ENCODE data around the gene HYI. TPM values are rescaled to one million over a fixed set of nuclear protein-coding genes. Genes with fewer than 3 reads are reported as not detected.

Gene HYI
- polyA plus RNA-seq, 2 of the 4 experiments (the other 2 are of a cell fraction), result 7.2 to 15.1 TPM

DNA sequence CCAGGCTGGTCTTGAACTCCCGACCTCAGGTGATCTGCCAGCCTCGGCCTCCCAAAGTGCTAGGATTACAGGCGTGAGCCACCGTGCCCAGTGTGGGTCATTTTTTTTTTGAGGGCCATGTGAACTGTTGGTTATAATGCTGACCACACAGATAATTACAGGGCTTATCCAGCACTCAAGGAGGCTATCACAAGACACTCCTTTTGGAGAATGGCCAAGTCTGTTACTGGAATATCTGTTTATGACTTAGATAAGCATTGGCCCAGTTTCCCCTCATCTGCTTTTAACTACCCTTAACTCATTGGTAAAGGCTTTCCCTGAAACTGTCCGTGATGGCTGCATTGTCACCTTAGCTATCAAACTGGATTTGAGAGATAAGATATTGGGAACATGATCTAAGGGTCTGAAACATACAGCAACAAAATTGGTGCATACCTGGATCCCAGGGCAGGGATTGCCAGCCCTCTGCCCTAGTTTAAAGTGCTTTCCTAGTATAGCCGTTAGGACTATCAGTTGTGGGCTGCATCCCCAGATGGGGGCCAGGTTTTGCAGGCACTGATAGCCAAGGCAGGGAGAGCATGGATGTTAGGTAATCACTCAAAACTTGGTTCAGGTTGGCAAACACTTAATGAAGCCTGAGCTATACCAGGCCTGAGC, 48.4 kb downstream of the HYI start (continued):
- TF ChIP-seq, protein P1, sequence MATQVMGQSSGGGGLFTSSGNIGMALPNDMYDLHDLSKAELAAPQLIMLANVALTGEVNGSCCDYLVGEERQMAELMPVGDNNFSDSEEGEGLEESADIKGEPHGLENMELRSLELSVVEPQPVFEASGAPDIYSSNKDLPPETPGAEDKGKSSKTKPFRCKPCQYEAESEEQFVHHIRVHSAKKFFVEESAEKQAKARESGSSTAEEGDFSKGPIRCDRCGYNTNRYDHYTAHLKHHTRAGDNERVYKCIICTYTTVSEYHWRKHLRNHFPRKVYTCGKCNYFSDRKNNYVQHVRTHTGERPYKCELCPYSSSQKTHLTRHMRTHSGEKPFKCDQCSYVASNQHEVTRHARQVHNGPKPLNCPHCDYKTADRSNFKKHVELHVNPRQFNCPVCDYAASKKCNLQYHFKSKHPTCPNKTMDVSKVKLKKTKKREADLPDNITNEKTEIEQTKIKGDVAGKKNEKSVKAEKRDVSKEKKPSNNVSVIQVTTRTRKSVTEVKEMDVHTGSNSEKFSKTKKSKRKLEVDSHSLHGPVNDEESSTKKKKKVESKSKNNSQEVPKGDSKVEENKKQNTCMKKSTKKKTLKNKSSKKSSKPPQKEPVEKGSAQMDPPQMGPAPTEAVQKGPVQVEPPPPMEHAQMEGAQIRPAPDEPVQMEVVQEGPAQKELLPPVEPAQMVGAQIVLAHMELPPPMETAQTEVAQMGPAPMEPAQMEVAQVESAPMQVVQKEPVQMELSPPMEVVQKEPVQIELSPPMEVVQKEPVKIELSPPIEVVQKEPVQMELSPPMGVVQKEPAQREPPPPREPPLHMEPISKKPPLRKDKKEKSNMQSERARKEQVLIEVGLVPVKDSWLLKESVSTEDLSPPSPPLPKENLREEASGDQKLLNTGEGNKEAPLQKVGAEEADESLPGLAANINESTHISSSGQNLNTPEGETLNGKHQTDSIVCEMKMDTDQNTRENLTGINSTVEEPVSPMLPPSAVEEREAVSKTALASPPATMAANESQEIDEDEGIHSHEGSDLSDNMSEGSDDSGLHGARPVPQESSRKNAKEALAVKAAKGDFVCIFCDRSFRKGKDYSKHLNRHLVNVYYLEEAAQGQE (IDR thresholded peaks at IDR 0.05), result no peak
- TF ChIP-seq RAD21 (conservative IDR thresholded peaks at IDR 0.05 in 1 of 2, IDR thresholded peaks at IDR 0.05 in 1 of 2) (no peak), SMC3 (IDR thresholded peaks at IDR 0.05) (no peak), CBX2 (IDR thresholded peaks at IDR 0.05; ENCODE audit: borderline replicate concordance, low read depth) (no peak), MYC (IDR thresholded peaks at IDR 0.05; ENCODE audit: borderline replicate concordance, low read length) (no peak), CEBPB (IDR thresholded peaks at IDR 0.05) (no peak)
- TF ChIP-seq, protein P2, sequence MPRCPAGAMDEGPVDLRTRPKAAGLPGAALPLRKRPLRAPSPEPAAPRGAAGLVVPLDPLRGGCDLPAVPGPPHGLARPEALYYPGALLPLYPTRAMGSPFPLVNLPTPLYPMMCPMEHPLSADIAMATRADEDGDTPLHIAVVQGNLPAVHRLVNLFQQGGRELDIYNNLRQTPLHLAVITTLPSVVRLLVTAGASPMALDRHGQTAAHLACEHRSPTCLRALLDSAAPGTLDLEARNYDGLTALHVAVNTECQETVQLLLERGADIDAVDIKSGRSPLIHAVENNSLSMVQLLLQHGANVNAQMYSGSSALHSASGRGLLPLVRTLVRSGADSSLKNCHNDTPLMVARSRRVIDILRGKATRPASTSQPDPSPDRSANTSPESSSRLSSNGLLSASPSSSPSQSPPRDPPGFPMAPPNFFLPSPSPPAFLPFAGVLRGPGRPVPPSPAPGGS (IDR thresholded peaks at IDR 0.05), result no peak

DNA sequence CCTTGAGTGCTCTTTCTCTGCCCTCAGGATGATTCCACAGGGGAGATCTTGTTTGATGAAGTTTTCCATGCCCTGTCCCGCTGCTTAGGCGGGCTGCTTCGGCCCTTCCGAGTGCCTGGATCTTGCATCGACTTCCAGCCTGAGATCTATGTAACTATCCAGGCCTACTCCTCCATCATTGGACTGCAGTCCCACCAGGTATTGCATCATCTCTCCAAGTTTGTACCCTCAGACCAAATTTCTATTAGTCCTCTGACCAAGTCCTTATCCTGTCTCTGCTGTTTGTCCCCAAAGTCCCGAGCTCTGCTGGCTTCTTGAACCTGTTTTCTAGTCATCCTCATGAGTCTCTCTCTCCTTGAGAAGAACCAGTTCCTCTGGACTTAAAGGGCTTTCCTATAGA, 49.4 kb downstream of the HYI start:
- Histone ChIP-seq H3K9me3 (no peaks in the 10 kb centered on the region), H3K27ac (no peak overlapping the region), H3K4me3 (no peak overlapping the region), H3K4me1 (no peaks in the 10 kb centered on the region), H3K4me2 (no peak overlapping the region)
- CTCF ChIA-PET, result no interaction called here
- POLR2A ChIA-PET, result no interaction called here
- ATAC-seq (no peak), DNase-seq (ENCODE audit: low read depth in 1 of 2, low spot score in 1 of 2) (no peak), FAIRE-seq (no peak)
- TF ChIP-seq JUNB (IDR thresholded peaks at IDR 0.05) (no peak), ZNF302 (CRISPR knock-in tag; IDR thresholded peaks at IDR 0.05) (no peak)
- WGBS (ENCODE audit: missing lambda C conversion rate), result 97% methylated on average over 6 of the region's 6 CpGs

DNA sequence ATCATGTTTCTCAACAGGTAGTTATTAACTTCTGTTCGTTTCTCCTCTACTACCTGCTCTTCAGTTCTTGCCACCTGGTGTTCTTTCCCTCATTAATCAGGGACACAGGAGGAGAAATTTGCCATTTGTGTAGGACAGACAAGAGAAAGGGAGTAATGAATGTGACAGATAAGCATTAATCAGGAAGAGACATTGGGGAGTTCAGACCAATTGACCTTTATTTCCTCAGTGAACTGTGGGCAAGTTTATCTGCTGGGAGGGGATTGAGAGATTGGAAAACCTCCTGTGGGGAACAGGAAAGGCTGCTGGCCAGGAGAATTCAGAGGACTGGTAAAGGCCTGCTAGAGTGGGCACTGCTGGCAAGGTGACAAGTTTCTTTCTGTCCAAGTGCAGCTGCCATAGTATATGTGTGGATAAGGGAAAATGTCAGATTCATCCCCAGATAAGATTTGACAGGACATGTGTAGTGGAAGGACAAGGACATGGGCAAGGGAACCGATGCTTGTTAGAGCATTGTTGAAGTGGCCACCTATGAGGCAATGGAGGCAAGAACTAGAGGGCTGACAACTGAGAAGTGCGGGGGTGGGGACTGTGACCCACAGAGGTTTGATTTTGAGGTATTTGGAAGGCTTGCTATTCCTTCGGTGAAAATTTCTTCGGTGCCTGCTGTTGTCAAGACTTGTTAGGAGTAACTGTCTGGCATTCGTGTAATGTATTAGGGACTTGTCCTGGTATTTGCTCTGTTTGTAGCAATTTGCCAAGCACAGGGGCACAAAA, 51.5 kb downstream of the HYI start:
- CTCF ChIA-PET, result interaction anchor here (1.5 kb wide), 1 partner anchor 12 kb away, joined by 7 read pairs; no protein-coding TSS in a partner anchor
- Histone ChIP-seq H3K4me2 (no peak overlapping the region), H3K4me3 (no peak overlapping the region), H3K4me1 (no peaks in the 10 kb centered on the region), H3K9me3 (no peaks in the 10 kb centered on the region), H3K27ac (no peak overlapping the region)
- no peak for TF ChIP-seq KDM1A (IDR thresholded peaks at IDR 0.05; ENCODE audit: low read depth)
- TF ChIP-seq CHD4 (IDR thresholded peaks at IDR 0.05; ENCODE audit: borderline replicate concordance), result no peak
- TF ChIP-seq, protein P3, sequence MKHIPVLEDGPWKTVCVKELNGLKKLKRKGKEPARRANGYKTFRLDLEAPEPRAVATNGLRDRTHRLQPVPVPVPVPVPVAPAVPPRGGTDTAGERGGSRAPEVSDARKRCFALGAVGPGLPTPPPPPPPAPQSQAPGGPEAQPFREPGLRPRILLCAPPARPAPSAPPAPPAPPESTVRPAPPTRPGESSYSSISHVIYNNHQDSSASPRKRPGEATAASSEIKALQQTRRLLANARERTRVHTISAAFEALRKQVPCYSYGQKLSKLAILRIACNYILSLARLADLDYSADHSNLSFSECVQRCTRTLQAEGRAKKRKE (CRISPR knock-in tag; IDR thresholded peaks at IDR 0.05; ENCODE audit: low read depth), result no peak
- TF ChIP-seq PHF8 (IDR thresholded peaks at IDR 0.05; ENCODE audit: borderline replicate concordance, low read depth), result no peak
- TF ChIP-seq, protein P4, sequence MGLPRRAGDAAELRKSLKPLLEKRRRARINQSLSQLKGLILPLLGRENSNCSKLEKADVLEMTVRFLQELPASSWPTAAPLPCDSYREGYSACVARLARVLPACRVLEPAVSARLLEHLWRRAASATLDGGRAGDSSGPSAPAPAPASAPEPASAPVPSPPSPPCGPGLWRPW (IDR thresholded peaks at IDR 0.05), result no peak
- no peak for TF ChIP-seq EP300 (IDR thresholded peaks at IDR 0.05)
- no peak for TF ChIP-seq CBX2 (IDR thresholded peaks at IDR 0.05; ENCODE audit: borderline replicate concordance, low read depth)
- no peak for TF ChIP-seq GATA3 (IDR thresholded peaks at IDR 0.05; ENCODE audit: borderline replicate concordance)
- no peak for TF ChIP-seq TP53 (CRISPR knock-in tag; IDR thresholded peaks at IDR 0.05)
- no peak for TF ChIP-seq RCOR1 (IDR thresholded peaks at IDR 0.05; ENCODE audit: low read depth, low read length)
- no peak for TF ChIP-seq SREBF2 (IDR thresholded peaks at IDR 0.05)
- no peak for ATAC-seq
- WGBS (ENCODE audit: missing lambda C conversion rate), result 94% methylated on average over 6 of the region's 6 CpGs
- DNase-seq (ENCODE audit: low read depth in 1 of 2, low spot score in 1 of 2), result no peak
- POLR2A ChIA-PET, result no interaction called here
- FAIRE-seq, result no peak

Measured in A549 (cell line).